Activated naive CD8-positive, alpha-beta T cell treated with anti-CD3 and anti-CD28 coated beads, Interleukin-2, amount 50 U/mL, for 24 hours (primary cell): Measurements from ENCODE around the gene OCA2.

Experiments used
- ATAC-seq: fragments of 150-1000 bp; cut with Tn5 transposase; one replicate; pipeline ENCODE4 v1.10.0; 2021
- DNase-seq: peaks from one replicate; pipeline ENCODE4 v3.0.0; 2021
- H3K27ac Mint-ChIP-seq: one replicate; pipeline ENCODE4 v1.8.0; 2021; ENCODE audit warnings: mild to moderate bottlenecking, mixed read lengths
- H3K27me3 Mint-ChIP-seq: one replicate; pipeline ENCODE4 v1.8.0; 2021; ENCODE audit warnings: mixed read lengths
- H3K36me3 Mint-ChIP-seq: one replicate; pipeline ENCODE4 v1.8.0; 2021; ENCODE audit warnings: low read depth, mixed read lengths
- H3K4me1 Mint-ChIP-seq: one replicate; pipeline ENCODE4 v1.8.0; 2021; ENCODE audit warnings: mixed read lengths
- H3K4me3 Mint-ChIP-seq: one replicate; pipeline ENCODE4 v1.8.0; 2021; ENCODE audit warnings: mild to moderate bottlenecking, moderate library complexity, mixed read lengths
- H3K9me3 Mint-ChIP-seq: one replicate; pipeline ENCODE4 v1.8.0; 2021; ENCODE audit warnings: mixed read lengths

The OCA2 gene

GRCh38 chr15:28084547-28084946 is 14.6 kb downstream of the OCA2 start:
- Mint-ChIP-seq H3K27me3 (peaks cover 27% of the 10 kb centered on the region), H3K4me1 (no peaks in the 10 kb centered on the region), H3K27ac (no peak overlapping the region), H3K9me3 (peaks cover 14% of the 10 kb centered on the region), H3K4me3 (no peak overlapping the region), H3K36me3 (peaks cover 5% of the 10 kb centered on the region)
- no peak for DNase-seq
- no peak for ATAC-seq

- ATAC-seq (no peak), DNase-seq (no peak)
- peaks cover 16% of the 10 kb centered on the region for H3K27me3 Mint-ChIP-seq
- no peaks in the 10 kb centered on the region for H3K4me1 Mint-ChIP-seq
- H3K27ac Mint-ChIP-seq: no peak overlapping the region
- peaks cover 2% of the 10 kb centered on the region for H3K9me3 Mint-ChIP-seq
- no peak overlapping the region for H3K4me3 Mint-ChIP-seq
- H3K36me3 Mint-ChIP-seq: peaks cover under 1% of the 10 kb centered on the region
These were observed 16.0 kb downstream of the OCA2 start for GRCh38 chr15:28082891-28083684.

- Mint-ChIP-seq H3K27me3 (peaks cover 12% of the 10 kb centered on the region), H3K27ac (no peak overlapping the region), H3K9me3 (no peaks in the 10 kb centered on the region), H3K4me1 (no peaks in the 10 kb centered on the region), H3K4me3 (no peak overlapping the region), H3K36me3 (no peaks in the 10 kb centered on the region)
- ATAC-seq: no peak
- DNase-seq: no peak
These were observed 17.5 kb downstream of the OCA2 start for GRCh38 chr15:28081594-28081993.

GRCh38 chr15:28080386-28080785 is 18.7 kb downstream of the OCA2 start:
- Mint-ChIP-seq H3K9me3 (no peaks in the 10 kb centered on the region), H3K27me3 (peaks cover 5% of the 10 kb centered on the region), H3K4me1 (no peaks in the 10 kb centered on the region), H3K27ac (no peak overlapping the region), H3K36me3 (no peaks in the 10 kb centered on the region), H3K4me3 (no peak overlapping the region)
- ATAC-seq (no peak), DNase-seq (no peak)

GRCh38 chr15:28079313-28079969 is 19.7 kb downstream of the OCA2 start:
- H3K4me1 Mint-ChIP-seq: no peaks in the 10 kb centered on the region
- no peaks in the 10 kb centered on the region for H3K36me3 Mint-ChIP-seq
- no peak for DNase-seq
- H3K4me3 Mint-ChIP-seq: no peak overlapping the region
- H3K27me3 Mint-ChIP-seq: peaks cover 3% of the 10 kb centered on the region
- ATAC-seq: no peak
- H3K27ac Mint-ChIP-seq: no peak overlapping the region
- no peaks in the 10 kb centered on the region for H3K9me3 Mint-ChIP-seq

- DNase-seq: no peak
- H3K27ac Mint-ChIP-seq: no peak overlapping the region
- no peaks in the 10 kb centered on the region for H3K4me1 Mint-ChIP-seq
- H3K36me3 Mint-ChIP-seq: no peaks in the 10 kb centered on the region
- ATAC-seq: no peak
- no peaks in the 10 kb centered on the region for H3K9me3 Mint-ChIP-seq
- peaks cover 3% of the 10 kb centered on the region for H3K27me3 Mint-ChIP-seq
- no peak overlapping the region for H3K4me3 Mint-ChIP-seq
These were observed 20.9 kb downstream of the OCA2 start for GRCh38 chr15:28078191-28078719.

GRCh38 chr15:28075573-28075972 is 23.5 kb downstream of the OCA2 start:
- H3K27ac Mint-ChIP-seq: no peak overlapping the region
- no peak for ATAC-seq
- H3K27me3 Mint-ChIP-seq: peaks cover 3% of the 10 kb centered on the region
- DNase-seq: no peak
- no peak overlapping the region for H3K4me3 Mint-ChIP-seq
- H3K4me1 Mint-ChIP-seq: no peaks in the 10 kb centered on the region
- H3K36me3 Mint-ChIP-seq: no peaks in the 10 kb centered on the region
- no peaks in the 10 kb centered on the region for H3K9me3 Mint-ChIP-seq

GRCh38 chr15:28068930-28069329 is 30.2 kb downstream of the OCA2 start:
- Mint-ChIP-seq H3K27ac (no peak overlapping the region), H3K4me3 (no peak overlapping the region), H3K9me3 (peaks cover 6% of the 10 kb centered on the region), H3K36me3 (peaks cover 2% of the 10 kb centered on the region), H3K27me3 (peaks cover 11% of the 10 kb centered on the region), H3K4me1 (no peaks in the 10 kb centered on the region)
- DNase-seq (no peak), ATAC-seq (no peak)

GRCh38 chr15:28066231-28066630 is 32.9 kb downstream of the OCA2 start:
- Mint-ChIP-seq H3K9me3 (peaks cover 16% of the 10 kb centered on the region), H3K4me3 (no peak overlapping the region), H3K36me3 (peaks cover 2% of the 10 kb centered on the region), H3K27me3 (peaks cover 11% of the 10 kb centered on the region), H3K4me1 (no peaks in the 10 kb centered on the region), H3K27ac (no peak overlapping the region)
- DNase-seq: no peak
- no peak for ATAC-seq

- no peak for ATAC-seq
- Mint-ChIP-seq H3K27ac (no peak overlapping the region), H3K36me3 (peaks cover 2% of the 10 kb centered on the region), H3K9me3 (peaks cover 25% of the 10 kb centered on the region), H3K27me3 (no peaks in the 10 kb centered on the region), H3K4me3 (no peak overlapping the region), H3K4me1 (no peaks in the 10 kb centered on the region)
- DNase-seq: no peak
These were observed 39.1 kb downstream of the OCA2 start for GRCh38 chr15:28060005-28060404.

- no peaks in the 10 kb centered on the region for H3K27me3 Mint-ChIP-seq
- no peak overlapping the region for H3K4me3 Mint-ChIP-seq
- H3K27ac Mint-ChIP-seq: no peak overlapping the region
- peaks cover 19% of the 10 kb centered on the region for H3K9me3 Mint-ChIP-seq
- ATAC-seq (no peak), DNase-seq (no peak)
- no peaks in the 10 kb centered on the region for H3K36me3 Mint-ChIP-seq
- H3K4me1 Mint-ChIP-seq: no peaks in the 10 kb centered on the region
These were observed 41.0 kb downstream of the OCA2 start for GRCh38 chr15:28058082-28058481.

- H3K36me3 Mint-ChIP-seq: no peaks in the 10 kb centered on the region
- no peaks in the 10 kb centered on the region for H3K4me1 Mint-ChIP-seq
- no peaks in the 10 kb centered on the region for H3K27me3 Mint-ChIP-seq
- no peak for DNase-seq
- no peak for ATAC-seq
- no peak overlapping the region for H3K27ac Mint-ChIP-seq
- H3K9me3 Mint-ChIP-seq: no peaks in the 10 kb centered on the region
- no peak overlapping the region for H3K4me3 Mint-ChIP-seq
These were observed 47.0 kb downstream of the OCA2 start for GRCh38 chr15:28051955-28052633.

- Mint-ChIP-seq H3K4me1 (no peaks in the 10 kb centered on the region), H3K27me3 (peaks cover 3% of the 10 kb centered on the region)
These were observed 49.5 kb downstream of the OCA2 start for GRCh38 chr15:28049581-28049980.

GRCh38 chr15:28047277-28047676 is 51.8 kb downstream of the OCA2 start:
- H3K27me3 Mint-ChIP-seq: peaks cover 3% of the 10 kb centered on the region
- ATAC-seq (no peak), DNase-seq (no peak)
- H3K9me3 Mint-ChIP-seq: no peaks in the 10 kb centered on the region
- no peaks in the 10 kb centered on the region for H3K36me3 Mint-ChIP-seq
- no peak overlapping the region for H3K27ac Mint-ChIP-seq
- no peak overlapping the region for H3K4me3 Mint-ChIP-seq
- H3K4me1 Mint-ChIP-seq: no peaks in the 10 kb centered on the region

More at GRCh38 chr15:28049581-28049980, 49.5 kb downstream of the OCA2 start:
- DNase-seq (no peak), ATAC-seq (no peak)
- no peak overlapping the region for H3K4me3 Mint-ChIP-seq
- H3K36me3 Mint-ChIP-seq: no peaks in the 10 kb centered on the region
- H3K27ac Mint-ChIP-seq: no peak overlapping the region
- no peaks in the 10 kb centered on the region for H3K9me3 Mint-ChIP-seq
